OCI-M1 (cell line): ENCODE data around the gene NXT1.
"Not testable (repeated sequence)": the region's sequence is repeated elsewhere in the genome, so short reads cannot be mapped to it uniquely, and the experiment has no call there.

Experiments
- DNase-seq: peaks from one replicate; lab custom pipeline; 2025; lab: John Stamatoyannopoulos, UW

NXT1 gene

DNA sequence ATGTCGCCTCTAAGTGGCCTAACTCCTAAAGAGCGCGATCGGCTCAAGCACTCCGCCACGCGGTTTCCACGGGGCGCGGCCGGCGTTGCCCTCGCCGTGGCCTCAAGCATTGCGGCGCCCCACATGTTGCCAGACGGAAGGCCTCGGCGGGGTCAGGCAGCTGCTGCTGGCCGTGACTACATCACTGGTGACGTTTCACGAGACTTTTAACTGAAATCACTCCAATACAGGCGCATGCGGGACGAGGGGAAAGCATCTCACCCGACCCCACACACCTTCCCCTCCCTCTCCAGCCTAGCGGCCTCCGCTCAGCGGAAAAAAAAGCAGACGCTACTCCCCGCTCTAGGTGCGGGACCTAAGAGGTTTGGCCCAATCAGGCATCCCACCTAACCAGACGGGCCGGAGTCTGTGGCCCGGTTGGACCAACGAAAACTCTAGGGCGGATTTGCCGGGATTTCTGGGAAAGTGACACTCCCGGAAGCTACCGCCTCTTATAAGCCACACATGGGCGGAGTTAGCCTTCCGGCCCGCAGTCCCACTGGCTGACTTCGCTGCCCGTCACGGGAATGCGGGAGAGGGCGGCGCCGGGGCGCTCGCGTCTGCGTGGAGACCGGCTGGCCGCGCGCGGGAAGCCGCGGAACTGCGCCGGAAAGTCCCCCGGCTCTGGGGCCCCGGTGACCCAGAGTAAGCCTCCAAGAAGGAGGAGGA is at the start of gene NXT1:
NXT1 (plus strand) TSS at position 596 of the 708 bp plus-strand sequence. CDS start 3,251 bp downstream, outside the sequence.
- DNase-seq: peak; percentile 99

DNA sequence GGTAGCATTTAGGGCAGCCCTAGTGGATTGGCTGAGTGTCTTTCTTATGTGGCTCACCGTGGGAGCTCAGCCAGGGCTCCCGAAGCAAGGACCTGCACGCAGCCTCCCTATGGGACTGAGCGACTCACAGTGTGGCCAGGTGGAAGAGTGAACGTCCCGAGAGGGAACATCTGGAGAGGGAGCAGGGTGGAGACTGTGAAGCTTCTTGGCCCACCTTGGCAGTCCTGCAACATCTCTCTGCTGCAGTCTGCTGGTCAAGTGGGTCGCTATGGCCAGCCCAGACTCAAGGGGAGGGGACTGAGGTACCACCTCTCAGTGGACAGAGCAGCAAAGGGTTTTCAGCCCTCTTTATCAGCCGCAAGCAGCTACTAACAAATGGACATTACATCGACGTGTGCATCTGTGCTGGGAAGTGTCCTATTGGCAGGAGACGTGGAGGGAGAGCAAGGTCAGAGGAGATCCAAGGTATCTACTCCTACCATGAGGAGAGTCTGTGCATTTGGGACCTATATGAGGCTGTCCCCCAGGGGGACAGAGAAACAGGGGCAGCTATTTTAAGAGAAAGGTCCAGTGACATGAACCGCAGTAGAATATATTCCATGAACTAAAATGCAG is 49.0 kb upstream of the NXT1 start:
- no peak for DNase-seq

DNA sequence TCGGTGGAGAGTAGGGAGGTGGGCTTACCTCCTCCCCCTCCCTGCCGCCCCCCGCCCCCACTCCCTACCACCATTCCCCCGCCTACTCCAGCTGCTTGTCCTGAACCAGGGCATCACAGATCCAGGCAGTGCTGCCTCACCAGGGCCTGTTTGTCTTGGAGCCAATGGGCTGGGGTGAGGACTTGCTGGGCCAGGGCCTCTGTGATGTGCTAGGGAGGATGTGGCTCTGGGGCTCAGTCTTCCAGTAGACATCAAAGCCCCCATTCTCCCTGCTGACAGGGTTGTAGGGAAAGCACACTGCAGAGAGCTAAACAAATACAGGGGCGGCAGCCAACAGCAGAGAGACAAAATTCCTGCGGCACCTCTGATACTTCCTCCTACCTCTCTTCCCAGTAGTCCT is 48.2 kb upstream of the NXT1 start:
- no peak for DNase-seq

GRCh38 chr20:23302801-23303200 is 47.8 kb upstream of the NXT1 start:
- no peak for DNase-seq

GRCh38 chr20:23303325-23304102 is 47.1 kb upstream of the NXT1 start:
- no peak for DNase-seq

DNA sequence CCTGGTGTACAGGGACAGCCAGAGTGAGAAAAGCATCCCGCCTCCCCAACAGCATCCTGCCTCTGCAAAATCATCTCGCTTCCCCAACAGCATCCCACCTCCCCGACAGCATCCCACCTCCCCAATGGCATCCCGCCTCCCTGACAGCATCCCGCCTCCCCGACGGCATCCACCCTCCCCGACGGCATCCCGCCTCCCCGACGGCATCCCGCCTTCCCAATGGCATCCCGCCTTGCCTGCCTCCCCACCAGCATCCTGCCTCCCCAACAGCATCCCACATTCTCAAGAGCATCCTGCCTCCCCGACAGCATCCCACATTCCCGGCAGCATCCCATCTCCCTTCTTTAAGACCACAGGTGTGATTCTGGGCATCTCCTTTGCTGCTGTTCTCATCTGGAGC is 46.0 kb upstream of the NXT1 start:
- no peak for DNase-seq

DNA sequence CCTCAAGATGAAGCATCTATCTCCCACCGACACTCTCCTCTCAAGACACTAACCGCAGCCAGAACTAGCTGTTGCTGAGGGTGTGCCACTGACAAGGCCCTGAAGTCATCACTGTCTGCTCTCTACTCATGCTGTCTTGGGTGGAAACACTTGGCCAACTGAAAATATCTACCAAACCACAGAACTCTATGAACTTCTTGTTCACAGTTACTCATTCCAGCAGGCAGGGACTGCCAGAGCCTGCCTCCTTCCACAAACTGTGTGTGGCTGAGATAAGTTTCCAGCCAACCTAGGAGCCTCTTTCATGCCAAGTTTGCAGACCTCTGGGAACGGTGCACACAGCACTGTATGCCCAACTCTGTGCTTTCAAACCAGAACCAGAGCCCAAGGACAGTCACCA is 45.5 kb upstream of the NXT1 start:
- peak; percentile 2 for DNase-seq

- not testable (repeated sequence) for DNase-seq
These were observed 43.2 kb upstream of the NXT1 start for GRCh38 chr20:23307393-23307792.

DNA sequence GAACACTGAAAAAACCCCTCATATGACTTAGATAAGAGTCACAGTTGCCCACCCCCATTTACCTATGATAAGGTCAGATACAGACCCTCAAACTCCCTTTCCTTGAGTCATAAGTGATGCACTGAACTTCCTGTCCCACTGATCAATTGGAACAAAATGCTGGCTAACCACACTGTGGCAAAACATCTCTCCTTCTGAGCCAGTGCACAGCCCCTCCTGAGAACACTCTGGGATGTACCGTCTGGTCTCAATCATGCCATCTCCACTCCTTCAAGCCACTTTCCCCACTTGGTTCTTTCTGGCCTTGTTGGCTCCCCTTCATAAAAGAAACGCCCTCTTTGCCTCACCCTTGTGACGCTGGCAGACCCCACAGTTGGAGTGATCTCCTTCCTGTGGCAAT is 42.6 kb upstream of the NXT1 start:
- no peak for DNase-seq

GRCh38 chr20:23308908-23309307 is 41.7 kb upstream of the NXT1 start:
- DNase-seq: no peak

DNA sequence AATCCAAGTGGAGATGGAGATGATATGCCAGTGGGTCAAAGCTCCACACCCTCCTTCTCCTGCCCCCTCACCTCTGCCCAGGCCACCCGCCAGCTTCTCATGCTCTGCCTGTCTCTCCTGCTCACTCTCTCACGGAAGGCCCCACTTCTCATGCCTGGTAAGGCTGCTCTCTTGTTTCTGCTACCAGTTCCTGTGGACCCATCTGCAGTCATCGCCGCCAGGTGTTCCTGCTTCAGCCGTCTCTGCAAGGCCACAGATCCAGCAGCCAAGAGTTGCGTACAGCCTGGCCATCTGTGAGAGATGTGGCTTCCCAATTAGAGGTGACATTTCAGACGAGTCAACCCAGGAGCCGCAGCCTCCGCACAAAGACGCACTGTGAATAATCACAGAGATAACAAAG is 40.8 kb upstream of the NXT1 start:
- DNase-seq: no peak

DNA sequence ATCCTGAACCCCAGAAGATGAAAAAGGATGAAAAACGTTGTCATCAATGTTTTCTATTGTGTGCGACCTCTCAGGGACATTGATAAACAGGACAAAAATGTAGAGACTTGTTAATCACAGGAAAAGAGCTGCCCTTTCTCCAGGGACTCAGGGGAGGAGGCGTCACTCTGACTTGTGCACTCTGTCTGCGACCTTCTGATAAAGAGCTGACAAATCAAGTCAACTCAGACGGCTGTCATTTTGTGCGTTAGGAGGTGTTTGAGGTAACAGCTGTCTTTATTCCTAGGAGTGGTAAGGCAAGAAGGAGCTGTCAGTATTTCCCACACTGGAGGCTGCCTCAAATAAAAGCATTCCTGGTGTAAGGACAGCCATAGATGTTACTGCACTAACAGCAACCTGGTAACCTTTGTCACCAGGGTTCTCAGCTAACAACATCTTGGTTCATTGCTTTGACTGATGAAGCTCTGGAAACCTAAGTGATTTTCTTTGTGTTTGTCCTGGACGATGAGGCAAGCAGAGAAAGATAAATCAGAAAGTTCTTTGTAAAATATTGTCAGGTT is 38.6 kb upstream of the NXT1 start:
- DNase-seq: peak; percentile 68

- DNase-seq: no peak
These were observed 37.3 kb upstream of the NXT1 start for GRCh38 chr20:23313271-23313670.

GRCh38 chr20:23314699-23315098 is 35.9 kb upstream of the NXT1 start:
- no peak for DNase-seq

DNA sequence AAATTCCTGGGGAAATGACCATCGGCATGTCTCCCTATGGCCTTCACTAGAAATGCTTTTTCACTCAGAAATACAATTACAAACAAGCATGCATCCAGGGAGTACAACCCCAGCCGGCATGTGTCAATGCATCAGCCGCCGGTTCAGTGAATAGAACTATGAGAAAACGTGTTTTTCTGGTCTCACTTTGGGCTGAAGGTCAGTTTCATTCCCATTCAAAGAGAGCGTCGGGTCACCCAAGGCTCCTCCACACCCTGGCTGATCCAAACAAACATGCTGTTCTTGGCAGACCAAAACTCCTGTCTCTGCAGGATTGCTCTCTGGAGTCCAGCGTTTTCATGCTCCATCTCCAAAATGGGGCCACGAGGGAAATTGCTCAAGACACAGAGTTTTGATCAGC is 35.5 kb upstream of the NXT1 start:
- DNase-seq: no peak

DNA sequence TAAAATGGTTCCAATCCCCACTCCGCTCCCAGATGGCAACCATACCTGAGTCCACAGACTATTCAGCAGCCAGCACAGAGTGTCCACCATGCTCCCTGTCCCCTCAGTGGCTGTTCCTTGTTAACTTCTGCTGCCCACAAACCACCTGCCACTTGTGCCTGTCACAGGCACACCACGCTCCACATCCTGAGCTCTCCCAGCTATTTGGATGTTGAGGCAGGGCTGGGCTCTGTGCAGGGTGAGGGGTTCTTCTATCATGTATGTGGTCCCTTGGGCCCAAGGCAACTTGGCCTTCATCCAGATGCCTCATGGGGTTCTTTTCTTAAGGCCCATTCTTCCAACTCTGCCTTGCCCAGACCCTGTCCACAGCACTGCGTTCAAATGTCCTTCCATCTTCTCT is 34.0 kb upstream of the NXT1 start:
- DNase-seq: no peak

GRCh38 chr20:23317081-23317480 is 33.5 kb upstream of the NXT1 start:
- no peak for DNase-seq

- no peak for DNase-seq
These were observed 32.2 kb upstream of the NXT1 start for GRCh38 chr20:23318347-23318746.

DNA sequence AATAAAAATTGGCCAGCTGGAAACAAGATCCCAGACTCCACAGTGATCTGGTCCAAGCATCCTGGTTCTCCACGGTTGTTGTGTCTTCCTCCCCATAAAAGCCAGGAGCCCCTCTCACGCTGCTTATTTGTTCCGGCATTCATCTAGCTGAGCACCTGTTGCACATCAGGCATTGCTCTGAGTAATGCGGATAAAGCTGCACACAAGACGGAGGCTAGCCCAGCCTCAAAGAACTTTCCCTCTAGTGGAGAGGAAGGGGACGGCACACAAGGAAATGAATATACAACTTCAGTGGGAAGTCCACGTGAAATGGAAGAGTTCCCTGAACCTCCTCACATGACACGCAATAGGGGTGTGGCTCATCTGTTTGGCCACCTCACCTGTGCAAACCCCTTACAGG is 30.3 kb upstream of the NXT1 start:
- DNase-seq: no peak

DNA sequence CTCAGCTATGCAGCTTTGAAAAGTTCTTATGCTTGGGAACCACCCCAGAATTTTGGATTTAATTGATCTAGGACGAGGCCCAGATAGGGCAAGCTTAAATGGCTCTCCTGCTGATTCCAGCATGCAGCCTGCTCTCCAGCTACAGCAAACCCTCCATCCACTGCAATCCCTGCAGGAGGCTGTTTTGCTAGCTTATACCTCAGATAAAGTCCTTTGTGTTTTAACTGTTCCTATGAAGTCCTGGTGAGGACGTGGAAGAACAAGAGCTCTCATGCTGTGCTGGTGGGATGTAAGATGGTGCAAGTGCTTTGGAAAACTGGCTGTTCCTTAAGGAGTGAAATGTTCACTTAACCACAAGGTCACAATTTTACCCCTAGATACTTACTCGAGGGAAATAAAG is 25.5 kb upstream of the NXT1 start:
- DNase-seq: no peak

DNA sequence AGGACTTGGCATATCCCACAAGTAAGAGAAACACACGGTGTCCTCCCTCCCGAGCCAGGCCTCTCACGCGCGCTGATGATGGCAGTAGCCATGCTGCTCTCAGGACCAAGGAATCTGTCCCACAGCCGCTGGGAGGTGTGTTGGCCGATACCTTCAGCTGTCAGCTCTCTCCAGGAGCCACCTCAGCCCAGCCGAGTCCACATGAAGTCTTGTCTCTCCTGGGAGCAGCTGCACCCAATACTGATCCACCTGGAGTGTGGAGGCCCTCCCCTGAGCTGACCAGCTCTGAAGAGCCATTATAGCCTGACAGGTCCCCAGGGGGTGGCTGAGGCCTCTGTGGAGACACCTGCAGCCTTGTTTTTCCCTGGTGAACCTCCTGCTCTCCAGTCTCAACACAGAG is 23.8 kb upstream of the NXT1 start:
- no peak for DNase-seq

- no peak for DNase-seq
These were observed 22.8 kb upstream of the NXT1 start for GRCh38 chr20:23327617-23328333.
